Measurements from ENCODE around the gene SLC13A5.
A peak's percentile ranks its signal among the peaks of the same experiment; 100 is the strongest.

SLC13A5 gene

DNA sequence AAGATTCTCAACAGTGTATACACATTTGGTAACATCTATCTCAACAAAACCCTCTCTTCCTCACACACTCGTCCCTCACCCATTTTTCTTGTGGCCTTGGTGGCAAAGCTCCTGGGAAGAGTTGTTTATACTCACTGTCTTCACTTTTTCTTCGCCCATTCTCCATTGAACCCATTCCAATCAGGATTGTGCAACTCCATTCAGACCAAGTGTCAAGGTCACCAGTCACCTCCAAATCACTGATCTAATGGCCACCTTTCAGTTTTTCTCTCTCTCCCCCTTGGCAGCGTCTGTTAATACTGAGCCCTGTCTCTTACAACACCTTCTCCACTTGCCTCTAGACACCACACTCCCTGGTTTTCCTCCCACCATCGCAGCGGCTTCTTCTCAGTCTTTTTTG lies 8.6 kb upstream of the SLC13A5 start:
- Histone ChIP-seq H3K4me1 (ENCODE audit: insufficient read depth, low read length) (no peaks in the 10 kb centered on the region), H3K9me3 (ENCODE audit: control insufficient read depth, insufficient read depth, low read length) (no peaks in the 10 kb centered on the region), H3K9ac (ENCODE audit: low read depth, low read length) (no peak overlapping the region), H3K36me3 (ENCODE audit: insufficient read depth, low read length) (no peaks in the 10 kb centered on the region)

- Histone ChIP-seq H3K36me3 (ENCODE audit: insufficient read depth, low read length) (no peaks in the 10 kb centered on the region), H3K9me3 (ENCODE audit: control insufficient read depth, insufficient read depth, low read length) (no peaks in the 10 kb centered on the region), H3K4me1 (ENCODE audit: insufficient read depth, low read length) (no peaks in the 10 kb centered on the region), H3K9ac (ENCODE audit: low read depth, low read length) (no peak overlapping the region)
Observed at GRCh38 chr17:6716736-6717135, 3.6 kb upstream of the SLC13A5 start.

DNA sequence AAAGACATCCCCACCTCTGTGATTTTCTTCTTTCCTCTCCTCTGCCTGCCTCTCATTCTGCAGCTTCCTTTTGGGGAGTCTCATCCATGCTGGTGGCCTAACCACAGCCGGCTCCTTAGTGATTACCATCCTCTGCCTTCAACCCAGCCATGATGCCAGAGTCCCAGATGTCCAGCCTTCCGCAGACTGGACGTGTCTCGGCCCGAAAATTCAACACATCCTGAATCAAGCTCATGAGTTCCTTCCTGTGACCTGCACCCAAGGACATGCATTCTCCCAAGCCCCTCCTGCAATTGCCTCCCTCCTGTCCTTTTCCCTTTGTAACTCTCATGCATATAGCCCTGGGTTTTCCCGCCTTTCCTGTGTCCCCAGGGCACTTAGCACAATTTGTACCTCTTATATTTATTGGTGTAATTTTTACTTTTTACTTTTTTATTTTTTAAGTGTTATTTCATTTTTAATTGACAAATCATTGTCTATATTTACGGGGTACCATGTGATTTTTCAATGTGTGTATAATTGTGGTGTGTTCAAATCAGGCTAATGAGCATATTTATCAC lies 1.2 kb upstream of the SLC13A5 start:
- no peaks in the 10 kb centered on the region for H3K9me3 ChIP-seq (ENCODE audit: control insufficient read depth, insufficient read depth, low read length)
- peak overlapping the region; percentile 71 for H3K9ac ChIP-seq (ENCODE audit: low read depth, low read length)
- no peaks in the 10 kb centered on the region for H3K36me3 ChIP-seq (ENCODE audit: insufficient read depth, low read length)
- no peaks in the 10 kb centered on the region for H3K4me1 ChIP-seq (ENCODE audit: insufficient read depth, low read length)

- H3K36me3 ChIP-seq (ENCODE audit: insufficient read depth, low read length) = no peaks in the 10 kb centered on the region
- H3K9ac ChIP-seq (ENCODE audit: low read depth, low read length) = peak overlapping the region; percentile 71
- no peaks in the 10 kb centered on the region for H3K9me3 ChIP-seq (ENCODE audit: control insufficient read depth, insufficient read depth, low read length)
- no peaks in the 10 kb centered on the region for H3K4me1 ChIP-seq (ENCODE audit: insufficient read depth, low read length)
Observed at GRCh38 chr17:6713918-6714271, 726 bp upstream of the SLC13A5 start.

GRCh38 chr17:6712854-6713129 lies 377 bp downstream of the SLC13A5 start:
- Histone ChIP-seq H3K9ac (ENCODE audit: low read depth, low read length) (peak overlapping the region; percentile 71), H3K9me3 (ENCODE audit: control insufficient read depth, insufficient read depth, low read length) (no peaks in the 10 kb centered on the region), H3K4me1 (ENCODE audit: insufficient read depth, low read length) (no peaks in the 10 kb centered on the region), H3K36me3 (ENCODE audit: insufficient read depth, low read length) (no peaks in the 10 kb centered on the region)

GRCh38 chr17:6712058-6712853 lies 913 bp downstream of the SLC13A5 start:
- Histone ChIP-seq H3K9ac (ENCODE audit: low read depth, low read length) (peak overlapping the region; percentile 71; the same call in 1 of the 2 replicates), H3K4me1 (ENCODE audit: insufficient read depth, low read length) (no peaks in the 10 kb centered on the region), H3K36me3 (ENCODE audit: insufficient read depth, low read length) (no peaks in the 10 kb centered on the region), H3K9me3 (ENCODE audit: control insufficient read depth, insufficient read depth, low read length) (no peaks in the 10 kb centered on the region)

- no peak overlapping the region for H3K9ac ChIP-seq (ENCODE audit: low read depth, low read length)
- H3K36me3 ChIP-seq (ENCODE audit: insufficient read depth, low read length) = no peaks in the 10 kb centered on the region
Observed at GRCh38 chr17:6711681-6712057, 1.5 kb downstream of the SLC13A5 start.

GRCh38 chr17:6711081-6711674 lies 2.0 kb downstream of the SLC13A5 start:
- Histone ChIP-seq H3K9ac (ENCODE audit: low read depth, low read length) (no peak overlapping the region), H3K4me1 (ENCODE audit: insufficient read depth, low read length) (no peaks in the 10 kb centered on the region), H3K9me3 (ENCODE audit: control insufficient read depth, insufficient read depth, low read length) (no peaks in the 10 kb centered on the region), H3K36me3 (ENCODE audit: insufficient read depth, low read length) (no peaks in the 10 kb centered on the region)

More at GRCh38 chr17:6711681-6712057, 1.5 kb downstream of the SLC13A5 start:
- Histone ChIP-seq H3K4me1 (ENCODE audit: insufficient read depth, low read length) (no peaks in the 10 kb centered on the region), H3K9me3 (ENCODE audit: control insufficient read depth, insufficient read depth, low read length) (no peaks in the 10 kb centered on the region)

DNA sequence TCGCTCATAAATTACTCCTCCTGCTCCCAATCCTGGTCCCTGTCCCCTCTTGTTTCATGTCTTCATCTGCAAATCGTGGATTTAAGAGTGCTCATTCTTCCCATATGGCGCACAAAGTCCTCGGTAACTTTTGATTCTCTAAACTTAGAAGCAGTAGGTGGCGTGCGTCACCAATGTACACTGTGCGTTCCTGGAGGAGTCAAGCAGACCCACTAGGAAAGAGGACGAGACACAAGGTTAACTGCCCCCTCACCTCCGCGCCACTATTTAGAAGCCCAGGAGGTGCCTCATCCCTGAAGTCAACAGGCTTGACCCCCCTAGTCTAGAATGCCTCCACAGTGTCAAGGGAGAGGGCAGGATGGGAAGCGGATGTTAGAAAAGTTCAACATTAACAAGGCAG lies 2.9 kb downstream of the SLC13A5 start:
- H3K4me1 ChIP-seq (ENCODE audit: insufficient read depth, low read length) = no peaks in the 10 kb centered on the region
- no peak overlapping the region for H3K9ac ChIP-seq (ENCODE audit: low read depth, low read length)
- no peaks in the 10 kb centered on the region for H3K36me3 ChIP-seq (ENCODE audit: insufficient read depth, low read length)
- no peaks in the 10 kb centered on the region for H3K9me3 ChIP-seq (ENCODE audit: control insufficient read depth, insufficient read depth, low read length)

DNA sequence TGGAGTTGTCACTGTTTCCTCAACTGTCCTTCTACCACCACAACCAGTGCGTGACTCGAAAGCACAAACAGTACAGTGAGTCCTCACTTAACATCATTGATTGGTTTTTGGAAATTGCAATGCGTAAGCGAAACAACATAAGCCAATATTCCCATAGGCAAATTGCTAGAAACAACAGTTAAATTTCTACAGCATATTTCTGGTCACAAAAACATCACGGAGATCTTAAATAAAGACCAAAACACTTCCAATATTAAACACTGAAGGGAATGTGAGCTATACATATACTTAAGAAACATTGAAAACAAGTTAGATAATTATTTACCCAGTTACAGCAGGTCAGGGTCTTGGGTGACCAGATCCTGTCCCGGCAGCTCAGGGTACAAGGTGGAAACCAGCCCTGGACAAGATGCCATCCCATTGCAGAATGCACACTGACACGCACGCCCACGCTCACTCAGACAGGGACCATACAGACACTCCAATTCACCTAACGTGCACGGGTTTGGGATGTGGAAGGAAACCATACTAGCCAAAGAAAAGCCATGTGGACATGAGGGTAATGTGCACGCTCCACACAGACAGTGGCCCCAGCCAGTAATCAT lies 4.7 kb downstream of the SLC13A5 start:
- no peak overlapping the region for H3K9ac ChIP-seq (ENCODE audit: low read depth, low read length)

GRCh38 chr17:6706996-6707395 lies 6.2 kb downstream of the SLC13A5 start:
- Histone ChIP-seq H3K4me1 (ENCODE audit: insufficient read depth, low read length) (no peaks in the 10 kb centered on the region), H3K9ac (ENCODE audit: low read depth, low read length) (no peak overlapping the region), H3K36me3 (ENCODE audit: insufficient read depth, low read length) (no peaks in the 10 kb centered on the region), H3K9me3 (ENCODE audit: control insufficient read depth, insufficient read depth, low read length) (no peaks in the 10 kb centered on the region)

More for the DNA sequence above, 4.7 kb downstream of the SLC13A5 start:
- Histone ChIP-seq H3K4me1 (ENCODE audit: insufficient read depth, low read length) (no peaks in the 10 kb centered on the region), H3K9me3 (ENCODE audit: control insufficient read depth, insufficient read depth, low read length) (no peaks in the 10 kb centered on the region), H3K36me3 (ENCODE audit: insufficient read depth, low read length) (no peaks in the 10 kb centered on the region)

- H3K9ac ChIP-seq (ENCODE audit: low read depth, low read length) = no peak overlapping the region
- H3K36me3 ChIP-seq (ENCODE audit: insufficient read depth, low read length) = no peaks in the 10 kb centered on the region
- no peaks in the 10 kb centered on the region for H3K9me3 ChIP-seq (ENCODE audit: control insufficient read depth, insufficient read depth, low read length)
- peaks cover 2% of the 10 kb centered on the region; the same call in 1 of the 2 replicates for H3K4me1 ChIP-seq (ENCODE audit: insufficient read depth, low read length)
Observed at GRCh38 chr17:6706499-6706898, 6.7 kb downstream of the SLC13A5 start.

GRCh38 chr17:6704470-6705052 lies 8.6 kb downstream of the SLC13A5 start:
- no peaks in the 10 kb centered on the region for H3K36me3 ChIP-seq (ENCODE audit: insufficient read depth, low read length)
- H3K9ac ChIP-seq (ENCODE audit: low read depth, low read length) = no peak overlapping the region
- peaks cover 16% of the 10 kb centered on the region; the same call in 1 of the 2 replicates for H3K4me1 ChIP-seq (ENCODE audit: insufficient read depth, low read length)
- H3K9me3 ChIP-seq (ENCODE audit: control insufficient read depth, insufficient read depth, low read length) = no peaks in the 10 kb centered on the region

GRCh38 chr17:6703751-6704150 lies 9.4 kb downstream of the SLC13A5 start:
- Histone ChIP-seq H3K4me1 (ENCODE audit: insufficient read depth, low read length) (peaks cover 16% of the 10 kb centered on the region; the same call in 1 of the 2 replicates), H3K36me3 (ENCODE audit: insufficient read depth, low read length) (no peaks in the 10 kb centered on the region), H3K9ac (ENCODE audit: low read depth, low read length) (no peak overlapping the region), H3K9me3 (ENCODE audit: control insufficient read depth, insufficient read depth, low read length) (no peaks in the 10 kb centered on the region)

Measured in ES-I3 (cell line).